Esophagus muscularis mucosa (tissue), 3 donors: ENCODE measurements around the gene S100A9.

Experiments
- POLR2AphosphoS5 ChIP-seq, 2 donors: sonication (generic); formaldehyde crosslinking; IDR thresholded peaks; one replicate each; pipeline ENCODE4 v1.6.1; 2017; ENCODE audit warnings: antibody characterized with exemption in 2 of 2
- TF ChIP-seq, protein P1 (sequence below), 3 experiments: fragments of 200-600 bp in 2 of 3; fragments of 450-650 bp in 1 of 3; sonication (generic) in 2 of 3; IDR thresholded peaks; one replicate each; pipeline ENCODE4 v1.5.1; 2017 to 2019; ENCODE audit warnings: antibody characterized with exemption in 3 of 3, mild to moderate bottlenecking in 2 of 3, moderate library complexity in 1 of 3

GRCh38 chr1:153361480-153362109 is 3.9 kb downstream of the S100A9 start:
- TF ChIP-seq POLR2AphosphoS5 (IDR thresholded peaks at IDR 0.05), result no peak
- TF ChIP-seq, protein P1, sequence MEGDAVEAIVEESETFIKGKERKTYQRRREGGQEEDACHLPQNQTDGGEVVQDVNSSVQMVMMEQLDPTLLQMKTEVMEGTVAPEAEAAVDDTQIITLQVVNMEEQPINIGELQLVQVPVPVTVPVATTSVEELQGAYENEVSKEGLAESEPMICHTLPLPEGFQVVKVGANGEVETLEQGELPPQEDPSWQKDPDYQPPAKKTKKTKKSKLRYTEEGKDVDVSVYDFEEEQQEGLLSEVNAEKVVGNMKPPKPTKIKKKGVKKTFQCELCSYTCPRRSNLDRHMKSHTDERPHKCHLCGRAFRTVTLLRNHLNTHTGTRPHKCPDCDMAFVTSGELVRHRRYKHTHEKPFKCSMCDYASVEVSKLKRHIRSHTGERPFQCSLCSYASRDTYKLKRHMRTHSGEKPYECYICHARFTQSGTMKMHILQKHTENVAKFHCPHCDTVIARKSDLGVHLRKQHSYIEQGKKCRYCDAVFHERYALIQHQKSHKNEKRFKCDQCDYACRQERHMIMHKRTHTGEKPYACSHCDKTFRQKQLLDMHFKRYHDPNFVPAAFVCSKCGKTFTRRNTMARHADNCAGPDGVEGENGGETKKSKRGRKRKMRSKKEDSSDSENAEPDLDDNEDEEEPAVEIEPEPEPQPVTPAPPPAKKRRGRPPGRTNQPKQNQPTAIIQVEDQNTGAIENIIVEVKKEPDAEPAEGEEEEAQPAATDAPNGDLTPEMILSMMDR (IDR thresholded peaks at IDR 0.05), result no peak
